ENCODE results near the gene MRPS6.

- TF ChIP-seq, protein P1, sequence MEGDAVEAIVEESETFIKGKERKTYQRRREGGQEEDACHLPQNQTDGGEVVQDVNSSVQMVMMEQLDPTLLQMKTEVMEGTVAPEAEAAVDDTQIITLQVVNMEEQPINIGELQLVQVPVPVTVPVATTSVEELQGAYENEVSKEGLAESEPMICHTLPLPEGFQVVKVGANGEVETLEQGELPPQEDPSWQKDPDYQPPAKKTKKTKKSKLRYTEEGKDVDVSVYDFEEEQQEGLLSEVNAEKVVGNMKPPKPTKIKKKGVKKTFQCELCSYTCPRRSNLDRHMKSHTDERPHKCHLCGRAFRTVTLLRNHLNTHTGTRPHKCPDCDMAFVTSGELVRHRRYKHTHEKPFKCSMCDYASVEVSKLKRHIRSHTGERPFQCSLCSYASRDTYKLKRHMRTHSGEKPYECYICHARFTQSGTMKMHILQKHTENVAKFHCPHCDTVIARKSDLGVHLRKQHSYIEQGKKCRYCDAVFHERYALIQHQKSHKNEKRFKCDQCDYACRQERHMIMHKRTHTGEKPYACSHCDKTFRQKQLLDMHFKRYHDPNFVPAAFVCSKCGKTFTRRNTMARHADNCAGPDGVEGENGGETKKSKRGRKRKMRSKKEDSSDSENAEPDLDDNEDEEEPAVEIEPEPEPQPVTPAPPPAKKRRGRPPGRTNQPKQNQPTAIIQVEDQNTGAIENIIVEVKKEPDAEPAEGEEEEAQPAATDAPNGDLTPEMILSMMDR (conservative IDR thresholded peaks at IDR 0.05; ENCODE audit: low read depth, low read length) = no peak
- TF ChIP-seq POLR2A (IDR thresholded peaks at IDR 0.05; ENCODE audit: low read depth, low read length) = no peak
- no peak for TF ChIP-seq USF2 (IDR thresholded peaks at IDR 0.05; ENCODE audit: low read depth, low read length)
These were observed 24.1 kb downstream of the MRPS6 start for GRCh38 chr21:34097442-34097841.
